Epithelial cell of esophagus (primary cell): Measurements from ENCODE around the gene RNLS.

Experiments
- DNase-seq: peaks from one replicate; pipeline ENCODE4 v3.0.0; 2010; ENCODE audit warnings: low read depth
- H3K4me3 ChIP-seq: 2 replicates; pipeline ENCODE4 v1.5.1; 2011; ENCODE audit warnings: mild to moderate bottlenecking, low read length, control low read depth
- TF ChIP-seq, protein P1 (sequence below): IDR thresholded peaks from 2 replicates; pipeline ENCODE4 v1.5.1; 2011; ENCODE audit warnings: low read depth, mild to moderate bottlenecking, low read length, control low read depth, inconsistent platforms; ENCODE audit not compliant: insufficient read depth; ENCODE audit errors: missing control alignments

The RNLS gene

DNA sequence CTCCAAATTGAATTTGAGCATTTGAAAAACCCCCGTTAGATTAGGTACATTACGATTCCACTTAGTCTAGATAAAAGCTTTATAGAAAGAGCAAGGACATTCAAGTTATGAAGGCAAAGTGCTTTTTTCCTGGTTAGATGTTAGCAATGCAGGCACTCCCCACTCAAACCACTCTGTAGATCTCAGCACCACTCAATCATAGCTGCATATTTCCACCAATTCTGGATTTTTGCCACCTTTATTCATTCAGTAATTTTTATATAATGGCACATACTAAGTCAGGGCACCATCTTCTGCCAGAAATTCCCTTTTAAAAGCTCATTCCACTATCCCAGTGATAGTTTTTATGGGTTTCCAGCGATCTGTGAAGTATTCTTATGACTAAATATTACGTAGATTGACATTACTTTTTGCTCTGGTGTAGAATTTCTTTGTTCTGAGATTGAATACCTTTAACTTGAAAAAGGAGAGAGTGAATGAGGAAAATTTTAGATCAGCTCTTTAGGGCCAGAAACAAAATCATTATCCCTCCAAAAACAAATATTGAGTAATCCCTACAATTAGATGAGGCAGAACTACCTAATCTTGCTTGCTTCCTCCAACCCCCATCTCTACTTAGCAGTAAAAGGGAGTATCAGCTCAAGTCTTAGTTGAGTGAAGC is 51.6 kb downstream of the RNLS start:
- no peak overlapping the region for H3K4me3 ChIP-seq
- no peak for DNase-seq
- TF ChIP-seq, protein P1, sequence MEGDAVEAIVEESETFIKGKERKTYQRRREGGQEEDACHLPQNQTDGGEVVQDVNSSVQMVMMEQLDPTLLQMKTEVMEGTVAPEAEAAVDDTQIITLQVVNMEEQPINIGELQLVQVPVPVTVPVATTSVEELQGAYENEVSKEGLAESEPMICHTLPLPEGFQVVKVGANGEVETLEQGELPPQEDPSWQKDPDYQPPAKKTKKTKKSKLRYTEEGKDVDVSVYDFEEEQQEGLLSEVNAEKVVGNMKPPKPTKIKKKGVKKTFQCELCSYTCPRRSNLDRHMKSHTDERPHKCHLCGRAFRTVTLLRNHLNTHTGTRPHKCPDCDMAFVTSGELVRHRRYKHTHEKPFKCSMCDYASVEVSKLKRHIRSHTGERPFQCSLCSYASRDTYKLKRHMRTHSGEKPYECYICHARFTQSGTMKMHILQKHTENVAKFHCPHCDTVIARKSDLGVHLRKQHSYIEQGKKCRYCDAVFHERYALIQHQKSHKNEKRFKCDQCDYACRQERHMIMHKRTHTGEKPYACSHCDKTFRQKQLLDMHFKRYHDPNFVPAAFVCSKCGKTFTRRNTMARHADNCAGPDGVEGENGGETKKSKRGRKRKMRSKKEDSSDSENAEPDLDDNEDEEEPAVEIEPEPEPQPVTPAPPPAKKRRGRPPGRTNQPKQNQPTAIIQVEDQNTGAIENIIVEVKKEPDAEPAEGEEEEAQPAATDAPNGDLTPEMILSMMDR = no peak

DNA sequence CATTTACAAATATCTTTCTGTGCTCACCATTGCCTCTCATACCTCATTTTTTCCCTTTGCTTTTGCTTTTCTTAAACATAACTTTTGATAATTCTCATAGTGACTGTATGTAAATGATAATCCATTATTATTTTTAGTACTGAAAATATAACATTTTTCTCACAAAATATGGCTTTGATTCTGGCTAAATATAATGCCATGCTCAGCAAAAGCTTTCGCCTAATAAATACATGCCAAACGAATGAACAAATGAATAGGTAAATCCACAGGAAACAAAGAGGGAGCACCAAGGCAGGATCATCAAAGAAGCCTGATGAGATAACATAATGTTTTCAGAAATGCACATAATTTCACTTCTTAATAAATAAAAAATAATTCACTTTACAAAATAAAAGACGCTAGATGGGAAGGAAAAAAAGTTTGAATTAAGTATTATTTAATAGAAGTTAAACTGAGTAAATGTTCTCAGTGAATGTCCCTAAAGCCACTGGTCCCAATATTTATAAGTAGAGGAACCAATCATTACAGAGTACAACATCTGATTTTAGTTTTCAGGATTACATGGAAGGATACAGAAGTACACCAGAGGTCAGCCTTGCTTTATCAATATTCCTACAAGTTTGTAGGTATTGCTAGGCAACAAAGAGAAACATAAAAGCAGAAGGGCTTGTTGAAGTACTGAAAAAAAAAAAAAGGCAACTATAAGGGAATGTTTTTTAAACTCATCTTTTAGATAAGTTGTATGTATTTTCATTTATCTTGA is 52.3 kb downstream of the RNLS start:
- DNase-seq = no peak
- no peak overlapping the region for H3K4me3 ChIP-seq
- TF ChIP-seq, protein P1 = no peak

DNA sequence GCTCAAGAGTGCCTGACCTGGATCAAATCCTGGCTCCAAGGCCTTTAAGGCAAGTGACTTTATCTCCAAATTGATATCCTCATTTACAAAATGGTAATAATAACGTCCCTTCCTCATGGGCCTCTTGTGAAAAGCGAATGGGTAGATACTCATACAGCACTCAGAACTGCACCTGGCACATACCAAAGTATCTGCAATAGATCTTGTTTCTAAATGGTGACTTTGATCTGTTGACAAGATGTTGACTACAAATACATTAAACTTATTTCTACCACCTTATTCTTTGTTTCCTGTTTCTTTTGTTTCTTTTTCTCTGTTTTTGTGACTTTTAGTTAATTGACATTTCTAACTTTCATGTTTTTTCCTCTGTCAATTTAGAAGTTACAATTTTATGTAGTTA is 53.0 kb downstream of the RNLS start:
- TF ChIP-seq, protein P1 = no peak

DNA sequence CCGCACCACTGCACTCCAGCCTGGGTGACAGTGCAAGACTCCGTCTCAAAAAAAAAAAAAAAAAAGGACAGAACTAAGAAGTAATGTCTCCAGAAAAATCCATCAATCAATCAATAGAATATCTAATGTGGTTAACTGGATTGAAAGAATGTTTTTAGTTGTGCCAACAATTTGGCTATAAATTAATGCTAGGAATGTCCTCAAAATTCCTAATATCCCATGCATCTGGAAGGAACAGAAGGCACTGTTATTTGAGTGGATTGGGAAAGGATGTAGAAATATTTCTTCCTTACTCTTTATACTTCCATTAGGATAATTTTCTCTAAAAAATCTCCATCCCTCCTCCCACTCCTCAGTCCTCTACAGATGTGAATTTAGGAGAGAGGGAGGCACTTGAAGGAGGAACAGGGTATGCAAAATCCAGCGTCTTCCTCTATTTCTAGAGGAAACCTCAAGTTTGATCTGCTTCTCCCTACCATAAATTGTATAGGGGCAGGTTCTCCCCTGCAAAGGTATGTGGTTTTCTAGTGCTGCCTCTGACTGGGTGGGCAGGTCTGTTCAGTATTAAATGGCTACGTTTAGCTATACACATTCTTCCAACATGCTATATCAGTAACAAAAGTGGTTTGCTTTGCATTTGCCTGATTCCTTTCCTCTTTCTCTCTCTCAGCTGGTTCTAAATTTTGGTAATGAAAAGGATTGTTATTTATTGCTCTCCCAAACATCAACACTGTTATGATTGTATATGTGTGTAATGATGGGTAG is 54.1 kb downstream of the RNLS start:
- no peak for DNase-seq
- TF ChIP-seq, protein P1 = no peak
- no peak overlapping the region for H3K4me3 ChIP-seq

More for the DNA sequence above, 53.0 kb downstream of the RNLS start:
- H3K4me3 ChIP-seq = no peak overlapping the region
- no peak for DNase-seq

DNA sequence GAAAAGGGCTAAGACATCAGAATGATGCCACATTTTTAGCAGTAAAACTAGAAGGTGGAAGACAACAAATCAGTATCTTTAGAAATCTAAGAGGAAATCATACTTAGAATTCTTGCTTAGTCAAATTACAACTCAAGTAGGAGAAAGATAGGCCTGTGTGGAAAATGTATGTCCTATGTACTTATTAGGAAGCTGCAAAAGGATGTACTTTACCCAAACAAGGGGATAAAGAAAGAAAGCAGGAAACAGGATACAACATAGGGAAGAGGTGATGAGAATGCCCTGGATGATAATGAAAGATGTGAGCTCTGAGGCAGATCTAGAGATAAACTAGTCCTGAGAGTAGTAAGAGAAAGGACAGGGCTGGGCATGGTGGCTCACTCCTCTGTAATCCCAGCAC is 54.9 kb downstream of the RNLS start:
- DNase-seq = no peak
- TF ChIP-seq, protein P1 = no peak
- no peak overlapping the region for H3K4me3 ChIP-seq

DNA sequence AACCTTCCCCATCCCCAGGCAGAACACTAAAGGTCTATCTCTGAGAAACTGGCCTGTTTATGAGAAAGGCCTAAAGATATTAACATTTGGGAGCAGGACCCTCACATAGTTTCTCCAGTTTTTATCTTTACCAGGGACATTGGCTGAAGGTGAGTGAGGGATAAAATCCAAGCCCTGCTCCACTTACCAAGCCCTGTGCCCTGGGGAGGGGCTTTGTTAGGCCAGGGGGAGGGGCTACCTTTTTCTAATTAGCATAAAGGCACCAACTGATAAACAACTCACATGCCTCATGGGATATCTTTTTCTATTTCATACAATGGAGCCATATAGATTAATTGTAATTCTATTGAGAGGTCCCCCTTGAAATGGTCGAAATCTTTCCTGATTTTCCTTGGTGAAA is 55.9 kb downstream of the RNLS start:
- TF ChIP-seq, protein P1 = no peak
- no peak for DNase-seq
- no peak overlapping the region for H3K4me3 ChIP-seq
